NB4 (cell line): ENCODE results near the gene RPS18.
"Not testable (repeated sequence)": the region's sequence is repeated elsewhere in the genome, so short reads cannot be mapped to it uniquely, and the experiment has no call there.

Source experiments
- DNase-seq: peaks from one replicate; pipeline ENCODE4 v3.0.0; 2010; ENCODE audit warnings: low read depth
- H3K4me3 ChIP-seq: one replicate; pipeline ENCODE4 v1.5.1; 2011; ENCODE audit warnings: mild to moderate bottlenecking, low read depth, low read length, moderate library complexity
- MYC ChIP-seq: IDR thresholded peaks from 2 replicates; pipeline ENCODE4 v1.6.1; 2011; ENCODE audit warnings: low read depth, low read length
- POLR2A ChIP-seq: IDR thresholded peaks from 2 replicates; pipeline ENCODE4 v1.6.1; 2011; ENCODE audit warnings: mild to moderate bottlenecking; ENCODE audit not compliant: insufficient read length; ENCODE audit errors: extremely low read depth
- TF ChIP-seq, protein P1 (sequence below): IDR thresholded peaks from one replicate; pipeline ENCODE4 v1.5.1; 2012; ENCODE audit warnings: low read depth, low read length
- TF ChIP-seq, protein P2 (sequence below): IDR thresholded peaks from 2 replicates; pipeline ENCODE4 v1.6.1; 2011; ENCODE audit warnings: low read depth, low read length

RPS18 gene

DNA sequence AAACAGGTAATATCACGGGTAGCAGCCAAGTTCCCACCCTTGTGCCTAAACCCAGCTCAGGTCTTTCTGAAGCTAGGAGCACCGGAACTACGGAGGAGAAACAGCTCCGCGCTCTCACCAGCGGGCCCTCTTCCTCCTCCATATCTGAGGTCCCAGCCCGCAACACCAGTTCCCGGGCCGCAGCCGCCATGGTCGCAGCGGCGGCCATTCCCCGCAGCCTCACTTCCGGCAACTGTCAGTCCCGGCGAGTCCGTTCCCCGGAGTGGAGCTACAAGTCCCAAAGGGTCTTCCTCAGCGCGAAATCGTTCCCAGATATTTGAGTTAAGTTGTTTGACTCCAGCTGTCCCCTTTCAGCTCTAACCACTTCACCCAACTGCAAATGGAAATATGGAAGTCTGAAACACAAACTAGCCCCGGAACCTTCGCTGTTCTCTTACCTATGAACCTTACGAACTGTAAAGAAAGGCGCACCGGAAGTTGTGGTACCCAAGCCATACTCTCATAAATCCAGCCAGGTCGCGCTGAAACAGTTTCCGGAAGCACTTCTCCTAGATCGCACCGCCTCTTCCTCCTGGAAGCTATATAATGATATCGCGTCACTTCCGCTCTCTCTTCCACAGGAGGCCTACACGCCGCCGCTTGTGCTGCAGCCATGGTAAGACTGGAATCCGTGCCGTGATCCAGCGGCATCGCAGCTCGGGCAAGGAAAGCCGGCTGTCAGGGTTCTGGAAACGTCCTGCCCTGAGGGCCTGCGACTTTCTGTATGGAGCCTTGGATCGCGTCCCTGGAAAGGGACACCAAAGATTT, at the start of gene RPS18, which contains the start of gene VPS52:
Gene RPS18, plus strand, starts transcription at position 608 of the 807 bp plus-strand sequence. Its CDS starts 45 bp downstream, at position 653.
Gene VPS52, minus strand, starts transcription at position 409 of the 807 bp plus-strand sequence. Its CDS starts 201 bp downstream, at position 208.
- peak; percentile 99 for DNase-seq
- TF ChIP-seq MYC (peak; percentile 99), POLR2A (peak; percentile 99)
- TF ChIP-seq, protein P1, sequence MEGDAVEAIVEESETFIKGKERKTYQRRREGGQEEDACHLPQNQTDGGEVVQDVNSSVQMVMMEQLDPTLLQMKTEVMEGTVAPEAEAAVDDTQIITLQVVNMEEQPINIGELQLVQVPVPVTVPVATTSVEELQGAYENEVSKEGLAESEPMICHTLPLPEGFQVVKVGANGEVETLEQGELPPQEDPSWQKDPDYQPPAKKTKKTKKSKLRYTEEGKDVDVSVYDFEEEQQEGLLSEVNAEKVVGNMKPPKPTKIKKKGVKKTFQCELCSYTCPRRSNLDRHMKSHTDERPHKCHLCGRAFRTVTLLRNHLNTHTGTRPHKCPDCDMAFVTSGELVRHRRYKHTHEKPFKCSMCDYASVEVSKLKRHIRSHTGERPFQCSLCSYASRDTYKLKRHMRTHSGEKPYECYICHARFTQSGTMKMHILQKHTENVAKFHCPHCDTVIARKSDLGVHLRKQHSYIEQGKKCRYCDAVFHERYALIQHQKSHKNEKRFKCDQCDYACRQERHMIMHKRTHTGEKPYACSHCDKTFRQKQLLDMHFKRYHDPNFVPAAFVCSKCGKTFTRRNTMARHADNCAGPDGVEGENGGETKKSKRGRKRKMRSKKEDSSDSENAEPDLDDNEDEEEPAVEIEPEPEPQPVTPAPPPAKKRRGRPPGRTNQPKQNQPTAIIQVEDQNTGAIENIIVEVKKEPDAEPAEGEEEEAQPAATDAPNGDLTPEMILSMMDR, result no peak
- TF ChIP-seq, protein P2, sequence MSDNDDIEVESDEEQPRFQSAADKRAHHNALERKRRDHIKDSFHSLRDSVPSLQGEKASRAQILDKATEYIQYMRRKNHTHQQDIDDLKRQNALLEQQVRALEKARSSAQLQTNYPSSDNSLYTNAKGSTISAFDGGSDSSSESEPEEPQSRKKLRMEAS, result peak; percentile 80
- H3K4me3 ChIP-seq, result peak within 1 kb of the TSS; percentile 94

DNA sequence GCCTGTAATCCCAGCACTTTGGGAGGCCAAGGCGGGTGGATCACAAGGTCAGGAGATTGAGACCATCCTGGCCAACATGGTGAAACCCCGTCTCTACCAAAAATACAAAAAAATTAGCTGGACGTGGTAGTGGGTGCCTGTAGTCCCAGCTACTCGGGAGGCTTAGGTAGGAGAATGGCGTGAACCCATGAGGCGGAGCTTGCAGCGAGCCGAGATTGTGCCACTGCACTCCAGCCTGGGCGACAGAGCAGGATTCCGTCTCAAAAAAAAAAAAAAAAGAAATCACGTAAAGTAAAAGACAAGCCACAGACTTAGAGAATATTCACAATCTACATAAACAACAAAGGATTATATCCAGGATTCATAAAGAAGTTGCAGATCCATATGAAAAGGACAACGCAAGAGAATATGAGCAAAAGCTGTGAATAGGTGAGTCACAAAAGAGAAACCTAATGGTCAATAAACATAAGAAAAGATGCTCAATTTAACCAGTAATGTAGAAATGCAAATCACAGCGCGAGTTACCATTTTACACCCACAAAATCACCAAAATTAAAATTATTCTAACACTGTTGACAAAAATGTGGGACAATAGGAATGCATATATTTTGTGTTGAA, 45.3 kb upstream of the RPS18 start:
- not testable (repeated sequence) for DNase-seq, H3K4me3 ChIP-seq

DNA sequence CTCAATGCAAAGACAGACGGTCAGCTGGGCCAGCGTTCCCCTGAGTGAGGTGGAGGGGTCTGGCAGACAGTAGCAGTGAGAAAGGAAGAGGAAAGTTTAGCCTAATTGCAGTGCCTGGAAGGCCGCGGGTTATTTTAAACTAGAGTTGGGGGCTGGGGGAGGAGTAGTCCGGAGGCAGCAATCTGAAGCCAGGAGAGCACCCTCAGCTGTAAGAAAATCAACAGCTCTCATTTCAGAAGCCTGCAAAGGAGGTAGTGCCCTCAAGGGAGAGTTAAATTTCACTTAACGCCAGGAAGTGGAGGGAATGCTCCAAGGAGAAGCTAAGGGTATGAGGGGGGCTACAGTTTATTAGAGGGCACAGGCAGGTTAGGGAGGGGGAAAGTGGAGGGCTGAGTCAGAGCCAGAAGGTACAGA, 36.6 kb upstream of the RPS18 start:
- H3K4me3 ChIP-seq, result no peak overlapping the region
- DNase-seq, result no peak
- TF ChIP-seq, protein P2, result no peak
- TF ChIP-seq, protein P1, result no peak
- no peak for TF ChIP-seq MYC
- no peak for TF ChIP-seq POLR2A

DNA sequence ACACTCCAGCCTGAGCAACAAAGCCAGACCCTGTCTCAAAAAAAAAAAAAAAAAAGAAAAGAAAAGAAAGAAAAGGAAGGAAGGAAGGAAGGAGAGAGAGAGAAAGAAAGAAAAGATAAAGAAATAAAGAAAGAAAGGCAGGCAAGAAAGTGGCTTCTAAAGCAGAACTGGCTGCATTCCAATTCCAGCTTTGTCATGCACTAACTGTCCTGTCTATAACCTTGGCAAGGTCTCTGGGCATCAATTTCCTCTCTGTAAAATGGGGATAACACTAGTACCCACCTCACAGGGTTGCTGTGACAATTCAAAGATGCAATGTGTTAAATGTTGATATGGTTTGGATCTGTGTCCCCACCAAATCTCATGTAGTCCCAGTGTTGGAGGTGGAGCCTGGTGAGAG, 35.5 kb upstream of the RPS18 start:
- DNase-seq, result no peak
- H3K4me3 ChIP-seq, result no peak overlapping the region
- TF ChIP-seq MYC (no peak), POLR2A (no peak)
- TF ChIP-seq, protein P2, result no peak
- TF ChIP-seq, protein P1, result no peak

DNA sequence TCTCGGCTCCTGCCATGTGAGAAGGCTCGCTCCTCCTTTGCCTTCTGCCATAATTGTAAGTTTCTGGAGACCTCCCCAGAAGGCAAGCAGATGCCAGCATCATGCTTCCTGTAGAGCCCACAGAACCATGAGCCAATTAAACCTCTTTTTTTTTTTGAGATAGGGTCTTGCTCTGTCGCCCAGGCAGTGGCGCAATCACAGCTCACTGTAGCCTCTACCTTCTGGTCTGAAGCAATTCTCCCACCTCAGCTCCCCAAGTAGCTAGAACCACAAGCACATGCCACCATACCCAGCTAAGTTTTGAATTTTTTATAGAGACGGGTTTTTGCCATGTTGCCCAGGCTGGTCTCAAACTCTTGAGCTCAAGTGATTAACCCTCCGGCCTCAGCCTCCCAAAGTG, 35.0 kb upstream of the RPS18 start:
- TF ChIP-seq, protein P2, result no peak
- TF ChIP-seq, protein P1, result no peak
- TF ChIP-seq MYC (no peak), POLR2A (no peak)
- H3K4me3 ChIP-seq, result no peak overlapping the region
- no peak for DNase-seq

DNA sequence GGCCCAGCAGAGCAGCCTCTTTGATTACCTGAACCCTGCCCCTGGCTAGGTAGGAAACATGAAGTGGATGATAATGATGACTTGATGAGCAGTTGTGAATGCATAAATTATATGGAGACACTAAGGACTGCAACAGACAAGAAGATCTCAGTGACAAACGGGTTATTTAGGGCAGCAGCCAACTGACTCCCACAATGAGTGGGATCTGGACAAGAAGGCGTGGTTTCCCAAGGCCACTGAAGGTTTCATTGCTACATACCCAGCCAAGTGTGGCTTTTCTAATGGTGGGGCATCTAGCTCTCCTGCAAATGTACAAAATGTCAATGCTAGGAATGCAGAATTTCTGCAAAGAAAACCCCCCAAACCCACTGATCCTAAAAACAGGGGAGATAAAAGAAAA, 34.1 kb upstream of the RPS18 start:
- DNase-seq, result no peak
- H3K4me3 ChIP-seq, result no peak overlapping the region

More for the DNA sequence above, 34.1 kb upstream of the RPS18 start:
- TF ChIP-seq MYC (no peak), POLR2A (no peak)
- TF ChIP-seq, protein P2, result no peak
- TF ChIP-seq, protein P1, result no peak
